CD4-positive, alpha-beta memory T cell (primary cell): ENCODE results near the gene TUBD1. TPM values are rescaled to one million over a fixed set of nuclear protein-coding genes. Genes with fewer than 3 reads are reported as not detected.
A peak's percentile ranks its signal among the peaks of the same experiment; 100 is the strongest.
"Not testable (repeated sequence)": the region's sequence is repeated elsewhere in the genome, so short reads cannot be mapped to it uniquely, and the experiment has no call there.

ENCODE experiments used
- CTCF ChIA-PET: fragments of 350-600 bp; sonication (Branson Sonifier 250); formaldehyde crosslinking; loops from one replicate; lab custom pipeline; 2021; ENCODE audit warnings: inconsistent platforms; ENCODE audit not compliant: partially characterized antibody; lab: Charles Lee
- POLR2A ChIA-PET: fragments of 350-600 bp; sonication (Branson Sonifier 250); formaldehyde crosslinking; loops from one replicate; lab custom pipeline; 2021; ENCODE audit not compliant: partially characterized antibody; lab: Charles Lee
- DNase-seq, 5 donors: peaks; one replicate each; pipeline versions ENCODE4 v3.0.0 to v3.0.0-alpha.2; 2020 to 2022; ENCODE audit warnings: mixed read lengths in 1 of 5
- H3K27ac ChIP-seq: one replicate; pipeline ENCODE4 v1.7.0; 2013; ENCODE audit warnings: low read depth, low read length
- H3K27me3 ChIP-seq: 2 replicates; pipeline ENCODE4 v1.7.0; 2013; ENCODE audit warnings: mild to moderate bottlenecking, low read length, moderate library complexity; ENCODE audit not compliant: insufficient read depth
- H3K36me3 ChIP-seq: 2 replicates; pipeline ENCODE4 v1.7.0; 2013; ENCODE audit warnings: mild to moderate bottlenecking, low read length, moderate library complexity; ENCODE audit not compliant: insufficient read depth
- H3K4me1 ChIP-seq: 2 replicates; pipeline ENCODE4 v1.7.0; 2013; ENCODE audit warnings: mild to moderate bottlenecking, low read length, moderate library complexity; ENCODE audit not compliant: insufficient read depth
- H3K4me3 ChIP-seq, 2 donors: one replicate each; pipeline ENCODE4 v1.7.0; 2013; ENCODE audit warnings: low read length in 2 of 2, mild to moderate bottlenecking in 1 of 2
- H3K9me3 ChIP-seq, 2 donors: one replicate each; pipeline ENCODE4 v1.7.0; 2013; ENCODE audit warnings: low read length in 2 of 2, control low read depth in 1 of 2; ENCODE audit not compliant: control insufficient read depth in 1 of 2
- H3K27ac Mint-ChIP-seq, 7 donors: one replicate each; pipeline ENCODE4 v1.8.0; 2020 to 2021; ENCODE audit warnings: mixed read lengths in 7 of 7, mild to moderate bottlenecking in 6 of 7, inconsistent platforms in 3 of 7, moderate library complexity in 3 of 7
- H3K27me3 Mint-ChIP-seq, 2 donors: one replicate each; pipeline ENCODE4 v1.8.0; 2020 to 2021; ENCODE audit warnings: mixed read lengths in 2 of 2
- H3K36me3 Mint-ChIP-seq, 2 donors: one replicate each; pipeline ENCODE4 v1.8.0; 2020 to 2021; ENCODE audit warnings: mixed read lengths in 2 of 2, inconsistent platforms in 1 of 2, mild to moderate bottlenecking in 1 of 2
- H3K4me1 Mint-ChIP-seq, 4 donors: one replicate each; pipeline ENCODE4 v1.8.0; 2020 to 2021; ENCODE audit warnings: mixed read lengths in 4 of 4, mild to moderate bottlenecking in 1 of 4
- H3K4me3 Mint-ChIP-seq, 8 donors: one replicate each; pipeline ENCODE4 v1.8.0; 2020 to 2021; ENCODE audit warnings: mixed read lengths in 8 of 8, mild to moderate bottlenecking in 7 of 8, moderate library complexity in 6 of 8, inconsistent platforms in 3 of 8
- H3K9me3 Mint-ChIP-seq, 8 donors: one replicate each; pipeline ENCODE4 v1.8.0; 2020 to 2021; ENCODE audit warnings: mixed read lengths in 8 of 8, mild to moderate bottlenecking in 5 of 8, inconsistent platforms in 3 of 8, moderate library complexity in 1 of 8
- intact Hi-C: fragments of 100-400 bp; cut with micrococcal nuclease; formaldehyde crosslinking; loops from one replicate; pipeline ENCODE4 v1.15.1; 2023
- polyA plus RNA-seq, 2 donors: library from polyadenylated mRNA; unstranded; fragments of 300-500 nt; fragmentation: Illumina TruSeq; gene quantifications; one replicate each; pipeline ENCODE4 v1.2.3, GENCODE V29; 2021
- total RNA-seq, 2 experiments: library from RNA; stranded (reverse); gene quantifications; one replicate each; pipeline ENCODE4 v1.2.3, GENCODE V29; 2021

Gene TUBD1
- total and polyA plus RNA-seq, 4 experiments from 2014 or later, result 13.6 to 44.0 (median 32.5) TPM

DNA sequence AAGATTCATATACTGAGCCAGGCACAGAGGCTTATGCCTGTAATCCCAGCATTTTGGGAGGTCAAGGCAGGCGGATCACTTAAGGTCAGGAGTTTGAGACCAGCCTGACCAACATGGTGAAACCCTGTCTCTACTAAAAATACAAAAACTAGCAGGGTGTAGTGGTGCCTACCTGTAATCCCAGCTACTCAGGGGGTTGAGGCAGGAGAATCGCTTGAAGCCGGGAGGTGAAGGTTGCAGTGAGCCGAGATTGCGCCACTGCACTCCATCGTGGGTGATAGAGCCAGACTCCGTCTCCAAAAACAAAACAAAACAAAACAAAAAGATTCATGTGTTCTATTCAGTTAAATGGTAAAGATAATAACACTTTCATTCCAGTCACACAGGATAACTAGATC is 63.9 kb downstream of the TUBD1 start:
- H3K36me3 ChIP-seq, H3K9me3 ChIP-seq, H3K27me3 ChIP-seq, H3K9me3 Mint-ChIP-seq, H3K27me3 Mint-ChIP-seq, H3K36me3 Mint-ChIP-seq: not testable (repeated sequence)
- ChIA-PET CTCF (interaction anchor here (1.5 to 5.0 kb wide), 8 partner anchors 9 to 76 kb away, joined by 3 to 34 read pairs (median 6); no protein-coding TSS in a partner anchor), POLR2A (interaction anchor here (2.1 to 10.3 kb wide), 5 partner anchors 12 to 75 kb away, joined by 6 to 206 read pairs (median 26); no protein-coding TSS in a partner anchor)
- Mint-ChIP-seq H3K27ac (peak overlapping the region; percentile 89 to 97 (median 96)), H3K4me1 (peaks cover 56 to 76% (median 65%) of the 10 kb centered on the region in 4 donors), H3K4me3 (peak overlapping the region; percentile 71 to 88 (median 78))
- H3K27ac ChIP-seq, result peak overlapping the region; percentile 74
- intact Hi-C loops, result loop anchor here (1.0 kb wide), 2 partner anchors 8 to 43 kb away; no protein-coding TSS in a partner anchor
- peak; percentile 29 to 51 (median 31) for DNase-seq
- H3K4me1 ChIP-seq, result peaks cover 78% of the 10 kb centered on the region
- peak overlapping the region in 1 of 2 donors; percentile 34 for H3K4me3 ChIP-seq

DNA sequence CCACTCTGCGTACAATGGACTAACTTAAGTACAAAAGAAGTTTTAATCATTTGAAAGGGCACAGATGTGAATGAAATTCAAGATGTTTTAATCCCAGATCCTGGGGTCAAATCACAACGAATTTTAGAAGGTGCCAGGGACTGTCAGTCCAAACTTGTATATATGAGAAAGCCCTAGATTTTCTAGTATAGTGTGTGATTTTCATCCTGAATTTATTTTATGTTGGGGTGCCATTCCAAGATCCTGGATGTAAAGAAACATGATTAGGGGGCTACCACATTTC is 64.3 kb downstream of the TUBD1 start:
- H3K27ac Mint-ChIP-seq, result peak overlapping the region; percentile 89 to 97 (median 96)
- H3K4me3 ChIP-seq, result peak overlapping the region in 1 of 2 donors; percentile 34
- ChIA-PET POLR2A (interaction anchor here (0.8 to 10.3 kb wide), 12 partner anchors 12 to 121 kb away, joined by 3 to 206 read pairs (median 4); partner anchors contain the start of gene PTRH2), CTCF (interaction anchor here (1.2 to 5.0 kb wide), 11 partner anchors 9 to 76 kb away, joined by 3 to 34 read pairs (median 6); no protein-coding TSS in a partner anchor)
- H3K4me3 Mint-ChIP-seq, result peak overlapping the region; percentile 55 to 88 (median 77)
- H3K27ac ChIP-seq, result peak overlapping the region; percentile 74
- peaks cover 54 to 74% (median 62%) of the 10 kb centered on the region in 4 donors for H3K4me1 Mint-ChIP-seq
- H3K9me3 ChIP-seq, result no peaks in the 10 kb centered on the region
- DNase-seq, result no peak
- H3K9me3 Mint-ChIP-seq, result no peaks in the 10 kb centered on the region
- H3K4me1 ChIP-seq, result peaks cover 78% of the 10 kb centered on the region
- intact Hi-C loops, result no loop called here
- H3K27me3 ChIP-seq, result no peaks in the 10 kb centered on the region
- H3K36me3 ChIP-seq, result no peaks in the 10 kb centered on the region
- no peaks in the 10 kb centered on the region for H3K36me3 Mint-ChIP-seq
- no peaks in the 10 kb centered on the region for H3K27me3 Mint-ChIP-seq

GRCh38 chr17:59827721-59828477 is 64.8 kb downstream of the TUBD1 start:
- Histone ChIP-seq H3K4me3 (peak overlapping the region in 1 of 2 donors; percentile 34), H3K36me3 (no peaks in the 10 kb centered on the region), H3K4me1 (peaks cover 75% of the 10 kb centered on the region), H3K9me3 (no peaks in the 10 kb centered on the region), H3K27me3 (no peaks in the 10 kb centered on the region), H3K27ac (peak overlapping the region; percentile 74)
- Mint-ChIP-seq H3K27me3 (no peaks in the 10 kb centered on the region), H3K4me3 (peak overlapping the region; percentile 43 to 88 (median 77)), H3K4me1 (peaks cover 49 to 69% (median 57%) of the 10 kb centered on the region in 4 donors), H3K27ac (peak overlapping the region; percentile 89 to 97 (median 96)), H3K9me3 (no peaks in the 10 kb centered on the region), H3K36me3 (peaks cover 0 to under 1% of the 10 kb centered on the region in 2 donors)
- intact Hi-C loops, result no loop called here
- ChIA-PET CTCF (interaction anchor here (0.6 to 5.0 kb wide), 14 partner anchors 9 to 75 kb away, joined by 3 to 34 read pairs (median 5); no protein-coding TSS in a partner anchor), POLR2A (interaction anchor here (0.8 to 10.3 kb wide), 13 partner anchors 10 to 121 kb away, joined by 3 to 206 read pairs (median 4); partner anchors contain the start of gene PTRH2)
- DNase-seq, result peak in 4 of 5 donors; percentile 30 to 39 (median 34)

GRCh38 chr17:59826706-59827453 is 65.9 kb downstream of the TUBD1 start:
- no peak for DNase-seq
- H3K4me3 ChIP-seq, result no peak overlapping the region
- H3K27me3 ChIP-seq, result no peaks in the 10 kb centered on the region
- H3K9me3 ChIP-seq, result no peaks in the 10 kb centered on the region
- Mint-ChIP-seq H3K27ac (peak overlapping the region; percentile 89 to 97 (median 96)), H3K4me1 (peaks cover 45 to 68% (median 56%) of the 10 kb centered on the region in 4 donors), H3K9me3 (no peaks in the 10 kb centered on the region), H3K4me3 (peak overlapping the region in 7 of 8 donors; percentile 25 to 76 (median 64)), H3K36me3 (peaks cover 5 to 6% of the 10 kb centered on the region in 2 donors), H3K27me3 (no peaks in the 10 kb centered on the region)
- intact Hi-C loops, result no loop called here
- POLR2A ChIA-PET, result interaction anchor here (1.2 to 10.3 kb wide), 9 partner anchors 9 to 73 kb away, joined by 3 to 206 read pairs (median 4); no protein-coding TSS in a partner anchor
- no peaks in the 10 kb centered on the region for H3K36me3 ChIP-seq
- peak overlapping the region; percentile 74 for H3K27ac ChIP-seq
- CTCF ChIA-PET, result interaction anchor here (0.8 to 5.0 kb wide), 9 partner anchors 12 to 74 kb away, joined by 3 to 34 read pairs (median 5); no protein-coding TSS in a partner anchor
- H3K4me1 ChIP-seq, result peaks cover 67% of the 10 kb centered on the region

- Histone ChIP-seq H3K27ac (peak overlapping the region; percentile 74), H3K4me3 (no peak overlapping the region), H3K9me3 (no peaks in the 10 kb centered on the region), H3K27me3 (no peaks in the 10 kb centered on the region), H3K36me3 (no peaks in the 10 kb centered on the region), H3K4me1 (peaks cover 56% of the 10 kb centered on the region)
- ChIA-PET CTCF (interaction anchor here (1.0 to 5.0 kb wide), 3 partner anchors 8 to 73 kb away, joined by 3 to 34 read pairs (median 4); no protein-coding TSS in a partner anchor), POLR2A (interaction anchor here (10.2 to 10.3 kb wide), 2 partner anchors 15 to 40 kb away, joined by 128 to 206 read pairs; no protein-coding TSS in a partner anchor)
- Mint-ChIP-seq H3K9me3 (no peaks in the 10 kb centered on the region), H3K27ac (peak overlapping the region; percentile 85 to 97 (median 95)), H3K4me1 (peaks cover 40 to 62% (median 50%) of the 10 kb centered on the region in 4 donors), H3K27me3 (no peaks in the 10 kb centered on the region), H3K36me3 (peaks cover 5 to 6% of the 10 kb centered on the region in 2 donors), H3K4me3 (peak overlapping the region; percentile 30 to 76 (median 63))
- peak in 2 of 5 donors; percentile 13 to 65 for DNase-seq
- intact Hi-C loops, result no loop called here
Observed at GRCh38 chr17:59825533-59826322, 67.0 kb downstream of the TUBD1 start.

DNA sequence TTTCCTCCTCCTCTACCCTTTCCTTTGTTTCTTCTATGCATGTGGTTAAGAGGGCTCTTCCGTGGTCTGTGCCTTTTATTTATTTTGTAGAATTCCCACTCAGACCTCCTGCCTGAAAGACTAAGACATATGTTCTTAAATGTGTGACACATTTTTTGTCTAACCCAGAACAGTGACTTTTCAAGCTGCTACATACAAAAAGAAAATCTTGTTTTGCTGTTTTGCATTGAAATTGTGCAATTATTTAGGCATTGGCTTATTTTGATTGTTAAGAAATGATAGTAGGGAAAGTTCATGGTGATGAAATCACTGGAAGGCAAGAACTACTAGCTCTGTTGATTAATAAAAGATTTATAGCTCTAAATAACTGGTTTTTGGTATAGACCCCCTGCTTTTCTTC is 76.8 kb downstream of the TUBD1 start:
- intact Hi-C loops, result no loop called here
- no peak overlapping the region for H3K27ac ChIP-seq
- Mint-ChIP-seq H3K4me1 (peaks cover 7 to 12% (median 9%) of the 10 kb centered on the region in 4 donors), H3K4me3 (no peak overlapping the region), H3K36me3 (peaks cover 29 to 42% of the 10 kb centered on the region in 2 donors), H3K27me3 (no peaks in the 10 kb centered on the region), H3K9me3 (no peaks in the 10 kb centered on the region), H3K27ac (peak overlapping the region in 3 of 7 donors; percentile 1 to 84 (median 33))
- H3K27me3 ChIP-seq, result no peaks in the 10 kb centered on the region
- no peaks in the 10 kb centered on the region for H3K9me3 ChIP-seq
- no peaks in the 10 kb centered on the region for H3K4me1 ChIP-seq
- no peaks in the 10 kb centered on the region for H3K36me3 ChIP-seq
- H3K4me3 ChIP-seq, result no peak overlapping the region
- DNase-seq, result no peak
- POLR2A ChIA-PET, result interaction anchor here (0.9 kb wide), 1 partner anchor 21 kb away, joined by 3 read pairs; no protein-coding TSS in a partner anchor
- CTCF ChIA-PET, result interaction anchor here (0.8 kb wide), 1 partner anchor 32 kb away, joined by 3 read pairs; no protein-coding TSS in a partner anchor
